Nephron progenitor cell (in vitro differentiated cells): ENCODE measurements around the gene ITGAE.
"Not testable (repeated sequence)": the region's sequence is repeated elsewhere in the genome, so short reads cannot be mapped to it uniquely, and the experiment has no call there.

Source experiments
- DNase-seq: peaks from one replicate; pipeline ENCODE4 v3.0.0; 2021
- H3K27ac Mint-ChIP-seq: 2 replicates; pipeline ENCODE4 v1.8.0; 2021; ENCODE audit warnings: mild to moderate bottlenecking, moderate library complexity, mixed read lengths
- H3K27me3 Mint-ChIP-seq: 2 replicates; pipeline ENCODE4 v1.8.0; 2021; ENCODE audit warnings: mild to moderate bottlenecking, low read depth, mixed read lengths; ENCODE audit not compliant: poor library complexity
- H3K36me3 Mint-ChIP-seq: 2 replicates; pipeline ENCODE4 v1.8.0; 2021; ENCODE audit warnings: low read depth, mixed read lengths
- H3K4me1 Mint-ChIP-seq: 2 replicates; pipeline ENCODE4 v1.8.0; 2021; ENCODE audit warnings: mixed read lengths
- H3K4me3 Mint-ChIP-seq: 2 replicates; pipeline ENCODE4 v1.8.0; 2021; ENCODE audit warnings: mild to moderate bottlenecking, moderate library complexity, mixed read lengths
- H3K9me3 Mint-ChIP-seq: 2 replicates; pipeline ENCODE4 v1.8.0; 2021; ENCODE audit warnings: mild to moderate bottlenecking, moderate library complexity, mixed read lengths
- TF ChIP-seq, protein P1 (sequence below): fragments of 200-600 bp; sonication (generic); IDR thresholded peaks from 2 replicates; pipeline ENCODE4 v1.5.0; 2021; ENCODE audit warnings: antibody characterized with exemption

Gene ITGAE

DNA sequence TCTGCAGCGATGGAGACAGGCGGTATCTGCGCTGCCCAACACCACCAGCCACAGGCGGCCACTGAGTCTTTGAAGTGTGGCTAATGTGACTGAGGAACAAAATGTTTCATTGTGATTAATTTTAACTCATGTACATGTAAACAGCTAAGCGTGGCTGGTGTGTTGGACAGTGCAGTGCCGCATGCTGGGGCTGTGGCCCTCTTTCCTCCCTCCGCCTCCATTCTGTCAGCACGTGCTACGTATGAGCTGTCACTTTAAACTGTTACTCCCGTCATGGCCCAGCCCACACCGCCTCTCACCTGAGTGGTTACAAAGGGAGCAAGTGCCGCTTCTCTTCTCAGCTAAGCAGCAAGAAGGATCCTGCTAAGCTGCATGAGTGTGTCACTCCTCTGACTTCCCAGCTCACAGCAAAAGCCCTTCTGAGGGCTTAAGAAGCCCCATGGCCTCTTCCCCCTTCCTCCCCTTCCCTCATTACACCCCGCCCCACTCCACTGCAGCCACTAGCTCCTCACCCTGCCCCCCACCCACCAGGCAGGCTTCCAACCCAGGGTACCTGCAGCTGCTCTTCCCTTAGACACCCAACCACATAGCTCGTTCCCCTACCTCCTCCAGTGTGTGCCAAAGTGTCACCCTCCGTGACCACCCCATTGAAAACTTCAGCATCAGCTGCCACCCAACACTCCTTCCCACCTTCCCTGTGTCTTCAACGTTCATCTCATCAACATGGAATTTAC is 62.3 kb downstream of the ITGAE start:
- peaks cover 30% of the 10 kb centered on the region for H3K4me1 Mint-ChIP-seq
- TF ChIP-seq, protein P1, sequence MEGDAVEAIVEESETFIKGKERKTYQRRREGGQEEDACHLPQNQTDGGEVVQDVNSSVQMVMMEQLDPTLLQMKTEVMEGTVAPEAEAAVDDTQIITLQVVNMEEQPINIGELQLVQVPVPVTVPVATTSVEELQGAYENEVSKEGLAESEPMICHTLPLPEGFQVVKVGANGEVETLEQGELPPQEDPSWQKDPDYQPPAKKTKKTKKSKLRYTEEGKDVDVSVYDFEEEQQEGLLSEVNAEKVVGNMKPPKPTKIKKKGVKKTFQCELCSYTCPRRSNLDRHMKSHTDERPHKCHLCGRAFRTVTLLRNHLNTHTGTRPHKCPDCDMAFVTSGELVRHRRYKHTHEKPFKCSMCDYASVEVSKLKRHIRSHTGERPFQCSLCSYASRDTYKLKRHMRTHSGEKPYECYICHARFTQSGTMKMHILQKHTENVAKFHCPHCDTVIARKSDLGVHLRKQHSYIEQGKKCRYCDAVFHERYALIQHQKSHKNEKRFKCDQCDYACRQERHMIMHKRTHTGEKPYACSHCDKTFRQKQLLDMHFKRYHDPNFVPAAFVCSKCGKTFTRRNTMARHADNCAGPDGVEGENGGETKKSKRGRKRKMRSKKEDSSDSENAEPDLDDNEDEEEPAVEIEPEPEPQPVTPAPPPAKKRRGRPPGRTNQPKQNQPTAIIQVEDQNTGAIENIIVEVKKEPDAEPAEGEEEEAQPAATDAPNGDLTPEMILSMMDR: no peak
- no peaks in the 10 kb centered on the region for H3K9me3 Mint-ChIP-seq
- peak overlapping the region; percentile 17 for H3K27ac Mint-ChIP-seq
- peak; percentile 27 for DNase-seq
- H3K36me3 Mint-ChIP-seq: no peaks in the 10 kb centered on the region
- H3K27me3 Mint-ChIP-seq: peaks cover 21% of the 10 kb centered on the region
- peak overlapping the region; percentile 71 for H3K4me3 Mint-ChIP-seq

DNA sequence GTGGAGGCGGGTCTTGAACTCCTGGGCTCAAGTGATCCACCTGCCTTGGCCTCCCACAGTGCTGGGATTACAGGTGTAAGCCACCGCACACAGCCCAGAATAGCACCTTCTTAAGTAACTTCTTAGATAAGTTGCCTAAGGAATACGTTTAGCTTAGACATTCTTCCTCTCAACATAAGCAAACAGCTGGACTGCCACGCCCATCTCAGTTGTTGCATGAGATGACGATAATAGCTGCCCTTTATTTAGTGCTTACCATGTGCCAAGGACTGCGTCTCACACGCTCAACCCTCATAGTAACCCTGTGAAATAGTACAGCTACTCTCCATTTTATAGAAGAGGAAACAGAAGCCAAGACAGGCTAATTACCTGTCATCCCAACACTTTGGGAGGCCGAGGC is 65.5 kb downstream of the ITGAE start:
- Mint-ChIP-seq H3K27ac (no peak overlapping the region), H3K4me3 (no peak overlapping the region), H3K9me3 (no peaks in the 10 kb centered on the region), H3K36me3 (no peaks in the 10 kb centered on the region), H3K27me3 (peaks cover 22% of the 10 kb centered on the region), H3K4me1 (peaks cover 45% of the 10 kb centered on the region)
- no peak for DNase-seq
- TF ChIP-seq, protein P1: no peak

DNA sequence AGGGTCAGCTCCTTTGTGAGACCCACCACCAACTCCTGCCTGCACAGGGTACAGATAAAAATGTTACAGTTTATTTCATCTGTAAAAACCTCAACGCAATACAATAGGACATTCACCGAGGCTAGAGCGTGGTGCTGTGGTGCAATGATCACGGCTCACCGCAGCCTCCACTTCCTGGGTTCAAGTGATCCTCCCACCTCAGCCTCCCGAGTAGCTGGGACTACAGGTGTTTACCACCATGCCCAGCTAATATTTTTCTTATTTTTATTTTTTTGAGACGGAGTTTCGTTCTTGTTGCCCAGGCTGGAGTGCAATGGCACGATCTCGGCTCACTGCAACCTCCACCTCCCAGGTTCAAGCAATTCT is 66.1 kb downstream of the ITGAE start:
- Mint-ChIP-seq H3K27me3 (peaks cover 22% of the 10 kb centered on the region), H3K4me1 (peaks cover 44% of the 10 kb centered on the region)
- not testable (repeated sequence) for H3K9me3 Mint-ChIP-seq, H3K4me3 Mint-ChIP-seq, DNase-seq, H3K36me3 Mint-ChIP-seq, H3K27ac Mint-ChIP-seq

DNA sequence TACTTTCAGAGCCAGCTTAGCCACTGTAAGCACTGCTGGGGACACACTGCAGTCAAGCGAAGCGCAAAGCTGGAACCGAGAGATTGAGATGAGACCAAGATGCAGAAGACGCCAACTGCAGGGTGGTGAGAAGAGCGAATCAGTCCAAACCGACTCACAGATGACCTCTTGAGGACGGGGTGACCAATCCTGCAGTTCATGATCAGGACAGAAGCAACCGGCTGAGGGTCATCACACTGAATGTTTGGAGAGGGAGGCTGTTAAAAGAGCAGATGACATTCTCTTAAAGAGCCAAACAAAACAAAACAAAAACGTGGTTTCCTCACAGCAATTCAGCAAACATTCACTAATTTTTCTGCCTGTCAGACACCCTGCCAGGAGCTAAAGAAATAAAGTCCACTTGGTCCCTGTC is 68.8 kb downstream of the ITGAE start:
- TF ChIP-seq, protein P1: no peak
- no peak overlapping the region for H3K4me3 Mint-ChIP-seq
- H3K36me3 Mint-ChIP-seq: peaks cover 11% of the 10 kb centered on the region
- H3K4me1 Mint-ChIP-seq: peaks cover 26% of the 10 kb centered on the region
- H3K27ac Mint-ChIP-seq: no peak overlapping the region
- peaks cover 11% of the 10 kb centered on the region for H3K27me3 Mint-ChIP-seq
- no peak for DNase-seq
- H3K9me3 Mint-ChIP-seq: no peaks in the 10 kb centered on the region

- Mint-ChIP-seq H3K27me3 (peaks cover 3% of the 10 kb centered on the region), H3K4me1 (peaks cover 29% of the 10 kb centered on the region), H3K36me3 (peaks cover 20% of the 10 kb centered on the region), H3K27ac (peak overlapping the region; percentile 86), H3K9me3 (no peaks in the 10 kb centered on the region), H3K4me3 (no peak overlapping the region)
- DNase-seq: no peak
- TF ChIP-seq, protein P1: no peak
Measured at GRCh38 chr17:3730881-3731429, 70.0 kb downstream of the ITGAE start.

DNA sequence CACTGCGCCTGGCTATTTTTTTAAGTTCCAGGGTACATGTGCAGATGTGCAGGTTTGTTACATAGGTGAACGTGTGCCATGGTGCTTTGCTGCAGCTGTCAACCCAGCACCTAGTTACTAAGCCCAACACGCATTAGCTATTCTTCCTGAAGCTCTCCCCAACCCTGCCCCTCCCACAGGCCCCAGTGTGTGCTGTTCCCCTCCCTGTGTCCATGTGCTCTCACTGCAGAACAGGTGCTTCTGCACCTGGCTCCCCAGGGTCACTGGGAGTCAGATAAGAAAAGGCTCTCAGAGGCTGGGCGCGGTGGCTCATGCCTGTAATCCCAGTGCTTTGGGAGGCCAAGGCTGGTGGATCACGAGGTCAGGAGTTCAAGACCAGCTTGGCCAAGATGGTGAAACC is 71.1 kb downstream of the ITGAE start:
- Mint-ChIP-seq H3K27me3 (peaks cover 3% of the 10 kb centered on the region), H3K4me1 (peaks cover 40% of the 10 kb centered on the region), H3K27ac (no peak overlapping the region), H3K9me3 (no peaks in the 10 kb centered on the region), H3K36me3 (peaks cover 28% of the 10 kb centered on the region), H3K4me3 (no peak overlapping the region)
- TF ChIP-seq, protein P1: no peak
- no peak for DNase-seq

GRCh38 chr17:3728099-3728498 is 72.9 kb downstream of the ITGAE start:
- H3K4me3 Mint-ChIP-seq, DNase-seq, H3K27me3 Mint-ChIP-seq, H3K27ac Mint-ChIP-seq, H3K9me3 Mint-ChIP-seq: not testable (repeated sequence)
- Mint-ChIP-seq H3K36me3 (peaks cover 32% of the 10 kb centered on the region), H3K4me1 (peaks cover 43% of the 10 kb centered on the region)
